IMR-90 (cell line): ENCODE data around the gene PDRG1. TPM values are rescaled to one million over a fixed set of nuclear protein-coding genes. Genes with fewer than 3 reads are reported as not detected.

Source experiments
- ATAC-seq: fragments of 200-7000 bp; cut with Tn5 transposase; 2 replicates; pipeline ENCODE4 v1.9.1; 2020; ENCODE audit warnings: low read depth, mild to moderate bottlenecking, moderate library complexity
- BruUV-seq: library from RNA; stranded (reverse); fragments of 400-500 nt; replicated peaks from 2 replicates; lab custom pipeline; 2021; lab: Mats Ljungman, UMichigan
- CTCF ChIA-PET: fragments of 300-600 bp; formaldehyde crosslinking; extraction: SDS; loops from one replicate; lab custom pipeline; 2021; ENCODE audit warnings: antibody characterized with exemption; lab: Yijun Ruan, JAX
- POLR2A ChIA-PET: fragments of 300-600 bp; sonication (Branson Sonifier 250); formaldehyde crosslinking; loops from one replicate; lab custom pipeline; 2022; ENCODE audit warnings: antibody characterized with exemption; ENCODE audit not compliant: unreplicated experiment; lab: Charles Lee
- DNase-seq: peaks from one replicate; pipeline ENCODE4 v3.0.0; 2013
- H2AFZ ChIP-seq: replicated peaks from 2 replicates; pipeline ENCODE3; 2013; ENCODE audit warnings: low read length, mild to moderate bottlenecking; ENCODE audit not compliant: poor library complexity
- H2AK5ac ChIP-seq: 2 replicates; pipeline ENCODE4 v1.6.1; 2013; ENCODE audit warnings: low read depth, low read length, inconsistent platforms
- H2AK9ac ChIP-seq: replicated peaks from 2 replicates; pipeline ENCODE3; 2013; ENCODE audit warnings: mild to moderate bottlenecking, low read depth, low read length, moderate library complexity; ENCODE audit not compliant: poor library complexity
- H2BK120ac ChIP-seq: 2 replicates; pipeline ENCODE4 v1.6.1; 2013; ENCODE audit warnings: low read depth, low read length, inconsistent platforms
- H2BK15ac ChIP-seq: 3 replicates; pipeline ENCODE4 v1.6.1; 2013; ENCODE audit warnings: low read depth, low read length, inconsistent platforms
- H2BK20ac ChIP-seq: 2 replicates; pipeline ENCODE4 v1.6.1; 2013; ENCODE audit warnings: low read depth, mild to moderate bottlenecking, inconsistent platforms, low read length, moderate library complexity
- H2BK5ac ChIP-seq: 2 replicates; pipeline ENCODE4 v1.6.1; 2013; ENCODE audit warnings: mild to moderate bottlenecking, low read depth, low read length, inconsistent platforms; ENCODE audit not compliant: poor library complexity, severe bottlenecking
- H3K14ac ChIP-seq: replicated peaks from 2 replicates; pipeline ENCODE4 v1.6.1; 2013; ENCODE audit warnings: low read depth, low read length, inconsistent platforms
- H3K18ac ChIP-seq: 2 replicates; pipeline ENCODE4 v1.6.1; 2013; ENCODE audit warnings: low read depth, low read length, control low read depth
- H3K23ac ChIP-seq: 2 replicates; pipeline ENCODE4 v1.6.1; 2013; ENCODE audit warnings: low read depth, low read length, inconsistent platforms
- H3K27ac ChIP-seq: 2 replicates; pipeline ENCODE4 v1.5.1; 2013; ENCODE audit warnings: mild to moderate bottlenecking, control low read depth, low read length; ENCODE audit not compliant: insufficient read depth
- H3K27me3 ChIP-seq: 2 replicates; pipeline ENCODE4 v1.6.1; 2013; ENCODE audit warnings: low read length; ENCODE audit not compliant: control insufficient read depth, insufficient read depth
- H3K36me3 ChIP-seq: 2 replicates; pipeline ENCODE4 v1.6.1; 2013; ENCODE audit warnings: low read length, mixed read lengths; ENCODE audit not compliant: control insufficient read depth, insufficient read depth
- H3K4ac ChIP-seq: 2 replicates; pipeline ENCODE4 v1.6.1; 2013; ENCODE audit warnings: low read depth, low read length, inconsistent platforms
- H3K4me1 ChIP-seq: 2 replicates; pipeline ENCODE4 v1.6.1; 2013; ENCODE audit warnings: low read length, mixed read lengths; ENCODE audit not compliant: control insufficient read depth, insufficient read depth
- H3K4me2 ChIP-seq: 2 replicates; pipeline ENCODE4 v1.6.1; 2013; ENCODE audit warnings: low read depth, mild to moderate bottlenecking, control low read depth, low read length, moderate library complexity
- H3K4me3 ChIP-seq: 2 replicates; pipeline ENCODE4 v1.5.1; 2013; ENCODE audit warnings: low read depth, mild to moderate bottlenecking, control low read depth, low read length, moderate library complexity; ENCODE audit not compliant: insufficient read depth
- H3K56ac ChIP-seq: 2 replicates; pipeline ENCODE4 v1.6.1; 2013; ENCODE audit warnings: low read length, inconsistent platforms; ENCODE audit not compliant: insufficient read depth; ENCODE audit errors: extremely low read depth
- H3K79me1 ChIP-seq, 2 experiments: 2 replicates each; pipeline ENCODE4 v1.6.1; 2013; ENCODE audit warnings: low read length in 2 of 2, inconsistent platforms in 1 of 2, low read depth in 1 of 2
- H3K9ac ChIP-seq: 2 replicates; pipeline ENCODE4 v1.6.1; 2013; ENCODE audit warnings: low read depth, low read length, control low read depth
- H3K9me1 ChIP-seq: 2 replicates; pipeline ENCODE4 v1.6.1; 2013; ENCODE audit warnings: low read length, inconsistent platforms; ENCODE audit not compliant: insufficient read depth
- H3K9me3 ChIP-seq: 2 replicates; pipeline ENCODE4 v1.6.1; 2013; ENCODE audit warnings: low read length; ENCODE audit not compliant: control insufficient read depth, insufficient read depth
- H4K20me1 ChIP-seq: 2 replicates; pipeline ENCODE4 v1.6.1; 2013; ENCODE audit warnings: low read length, inconsistent platforms; ENCODE audit not compliant: insufficient read depth
- H4K5ac ChIP-seq: 2 replicates; pipeline ENCODE4 v1.6.1; 2013; ENCODE audit warnings: mild to moderate bottlenecking, low read depth, low read length, control low read depth
- H4K8ac ChIP-seq, 2 experiments: 2 replicates each; pipeline ENCODE4 v1.6.1; 2013; ENCODE audit warnings: low read depth in 2 of 2, low read length in 2 of 2, control low read depth in 1 of 2, inconsistent platforms in 1 of 2
- H4K91ac ChIP-seq: 2 replicates; pipeline ENCODE4 v1.6.1; 2013; ENCODE audit warnings: low read depth, low read length, inconsistent platforms; ENCODE audit not compliant: insufficient read depth
- NFE2L2 ChIP-seq: fragments of 150-350 bp; IDR thresholded peaks from 2 replicates; pipeline ENCODE4 v1.6.1; 2016; ENCODE audit warnings: low read depth, mild to moderate bottlenecking, low read length
- RAD21 ChIP-seq: IDR thresholded peaks from 2 replicates; pipeline ENCODE4 v1.6.1; 2012; ENCODE audit warnings: low read length, improper control_type of control experiment
- WGBS, 2 experiments: methylation state at CpG; one replicate each; pipeline versions ENCODE4 v1.1.5 to v1.1.7; 2013; ENCODE audit warnings: missing lambda C conversion rate in 2 of 2; ENCODE audit not compliant: insufficient read length in 1 of 2; ENCODE audit errors: extremely low coverage in 2 of 2; 5-methylcytosine and 5-hydroxymethylcytosine counted together
- dilution Hi-C: fragments of 300-500 bp; cut with HindIII; formaldehyde crosslinking; loops from one replicate; pipeline ENCODE4 v1.14.3; 2018; ENCODE audit warnings: low sequenced_read_pairs; ENCODE audit not compliant: unreplicated experiment
- in situ Hi-C: fragments of 300-500 bp; cut with MboI; formaldehyde crosslinking; loops from 3 replicates; pipeline ENCODE4 v1.14.3; 2019; ENCODE audit warnings: low sequenced_read_pairs, inconsistent platforms, mixed read lengths
- intact Hi-C: fragments of 100-400 bp; cut with micrococcal nuclease; formaldehyde crosslinking; loops from 2 replicates; pipeline ENCODE4 v1.10.0; 2022
- polyA plus RNA-seq, 3 experiments: library from polyadenylated mRNA; depleted of rRNA; stranded (reverse); fragments of >200 nt; gene quantifications; 2 replicates each; pipeline ENCODE4 v1.2.3, GENCODE V29; 2012; ENCODE audit warnings: low replicate concordance in 1 of 3
- total RNA-seq: library from RNA; depleted of rRNA; stranded (reverse); fragments of >200 nt; gene quantifications from 2 replicates; pipeline ENCODE4 v1.2.3, GENCODE V29; 2012
- TF ChIP-seq, protein P1 (sequence below): conservative IDR thresholded peaks from 2 replicates; pipeline ENCODE4 v1.5.1; 2012; ENCODE audit warnings: mild to moderate bottlenecking, low read depth, low read length, improper control_type of control experiment

Gene PDRG1
- total and polyA plus RNA-seq, 2 of the 4 experiments (the other 2 are of a cell fraction) = 5.0 to 15.7 TPM

DNA sequence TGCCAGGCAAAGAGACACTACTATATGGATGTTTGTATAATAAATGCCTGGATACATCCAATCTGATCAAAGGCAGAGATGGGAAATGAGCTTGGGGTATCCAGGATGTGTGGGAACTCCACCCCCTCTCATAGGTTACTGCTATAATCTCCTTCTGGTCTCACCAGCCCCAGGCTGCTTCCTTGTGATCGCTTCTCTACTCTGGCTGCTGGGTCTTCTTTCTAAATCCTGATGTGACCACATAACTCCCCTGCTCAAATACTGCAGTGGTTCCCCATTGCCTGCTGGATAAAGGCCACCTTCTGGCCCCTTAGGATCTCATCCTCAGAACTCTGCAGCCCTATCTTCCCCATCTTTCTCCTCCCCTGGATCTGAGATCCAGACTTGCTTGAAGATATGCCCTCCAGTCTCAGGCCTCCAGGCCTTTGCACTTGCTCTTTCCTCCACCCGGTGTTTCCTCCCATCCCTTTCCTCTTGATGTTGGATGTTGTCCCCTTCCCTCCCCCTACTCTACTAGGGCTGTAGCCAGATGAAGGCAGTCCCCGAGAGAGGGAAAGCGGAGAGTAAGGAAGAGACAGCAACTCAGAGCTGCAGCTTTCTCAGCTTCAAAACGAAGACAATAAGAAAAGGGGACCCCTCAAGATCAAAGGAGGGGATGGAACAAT lies 15.3 kb upstream of the PDRG1 start:
- H3K9ac ChIP-seq = no peak overlapping the region
- no peak overlapping the region for H2AFZ ChIP-seq
- in situ Hi-C loops = no loop called here
- H3K4ac ChIP-seq = no peak overlapping the region
- intact Hi-C loops = no loop called here
- H2BK20ac ChIP-seq = no peak overlapping the region
- 8% methylated on average over 3 of the region's 5 CpGs; no CpG with 5 or more reads in 1 of the 2 experiments for WGBS, 2 experiments
- ChIA-PET CTCF (no interaction called here), POLR2A (no interaction called here)
- no peak overlapping the region for H2BK5ac ChIP-seq
- H3K27me3 ChIP-seq = peaks cover 41% of the 10 kb centered on the region
- H3K27ac ChIP-seq = no peak overlapping the region
- no peak overlapping the region for H3K23ac ChIP-seq
- no peaks in the 10 kb centered on the region for H3K9me3 ChIP-seq
- H3K36me3 ChIP-seq = no peaks in the 10 kb centered on the region
- H2BK120ac ChIP-seq = no peak overlapping the region
- DNase-seq = no peak
- no peak overlapping the region for H2AK9ac ChIP-seq
- H2BK15ac ChIP-seq = no peak overlapping the region
- no peak overlapping the region for H4K5ac ChIP-seq
- no peak overlapping the region for H3K18ac ChIP-seq
- dilution Hi-C loops = no loop called here
- ATAC-seq = no peak
- no peak overlapping the region for H4K8ac ChIP-seq
- no peak overlapping the region for H4K91ac ChIP-seq
- TF ChIP-seq NFE2L2 = no peak
- no peak for TF ChIP-seq RAD21
- TF ChIP-seq, protein P1, sequence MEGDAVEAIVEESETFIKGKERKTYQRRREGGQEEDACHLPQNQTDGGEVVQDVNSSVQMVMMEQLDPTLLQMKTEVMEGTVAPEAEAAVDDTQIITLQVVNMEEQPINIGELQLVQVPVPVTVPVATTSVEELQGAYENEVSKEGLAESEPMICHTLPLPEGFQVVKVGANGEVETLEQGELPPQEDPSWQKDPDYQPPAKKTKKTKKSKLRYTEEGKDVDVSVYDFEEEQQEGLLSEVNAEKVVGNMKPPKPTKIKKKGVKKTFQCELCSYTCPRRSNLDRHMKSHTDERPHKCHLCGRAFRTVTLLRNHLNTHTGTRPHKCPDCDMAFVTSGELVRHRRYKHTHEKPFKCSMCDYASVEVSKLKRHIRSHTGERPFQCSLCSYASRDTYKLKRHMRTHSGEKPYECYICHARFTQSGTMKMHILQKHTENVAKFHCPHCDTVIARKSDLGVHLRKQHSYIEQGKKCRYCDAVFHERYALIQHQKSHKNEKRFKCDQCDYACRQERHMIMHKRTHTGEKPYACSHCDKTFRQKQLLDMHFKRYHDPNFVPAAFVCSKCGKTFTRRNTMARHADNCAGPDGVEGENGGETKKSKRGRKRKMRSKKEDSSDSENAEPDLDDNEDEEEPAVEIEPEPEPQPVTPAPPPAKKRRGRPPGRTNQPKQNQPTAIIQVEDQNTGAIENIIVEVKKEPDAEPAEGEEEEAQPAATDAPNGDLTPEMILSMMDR = no peak
- H3K9me1 ChIP-seq = no peaks in the 10 kb centered on the region
- no peak overlapping the region for H2AK5ac ChIP-seq
- H3K4me1 ChIP-seq = no peaks in the 10 kb centered on the region
- no peak overlapping the region for H3K56ac ChIP-seq
- H3K4me3 ChIP-seq = no peak overlapping the region
- H3K79me1 ChIP-seq = no peaks in the 10 kb centered on the region
- H4K20me1 ChIP-seq = peaks cover 6% of the 10 kb centered on the region; the same call in 1 of the 2 replicates
- no TSS peak for BruUV-seq
- no peak overlapping the region for H3K4me2 ChIP-seq
- H3K14ac ChIP-seq = no peak overlapping the region
